Subcutaneous abdominal adipose tissue (tissue), 5 donors: ENCODE results near the gene RNF150.

Experiments
- H3K27ac ChIP-seq: one replicate; pipeline ENCODE4 v1.7.0; 2013; ENCODE audit warnings: low read depth, mild to moderate bottlenecking, inconsistent platforms, low read length, moderate library complexity
- H3K27me3 ChIP-seq, 5 donors: one replicate each; pipeline ENCODE4 v1.7.0; 2013; ENCODE audit warnings: low read length in 5 of 5, inconsistent platforms in 1 of 5; ENCODE audit not compliant: control insufficient read depth in 5 of 5, insufficient read depth in 4 of 5
- H3K36me3 ChIP-seq, 5 donors: one replicate each; pipeline ENCODE4 v1.7.0; 2013; ENCODE audit warnings: low read length in 5 of 5; ENCODE audit not compliant: control insufficient read depth in 5 of 5, insufficient read depth in 5 of 5
- H3K4me1 ChIP-seq, 5 donors: one replicate each; pipeline ENCODE4 v1.7.0; 2013; ENCODE audit warnings: low read length in 5 of 5, mild to moderate bottlenecking in 3 of 5, moderate library complexity in 1 of 5; ENCODE audit not compliant: control insufficient read depth in 5 of 5, insufficient read depth in 5 of 5
- H3K4me3 ChIP-seq, 5 donors: one replicate each; pipeline ENCODE4 v1.7.0; 2013; ENCODE audit warnings: low read length in 5 of 5, low read depth in 1 of 5
- H3K9ac ChIP-seq, 5 donors: one replicate each; pipeline ENCODE4 v1.7.0; 2013; ENCODE audit warnings: low read length in 5 of 5, mild to moderate bottlenecking in 4 of 5, moderate library complexity in 3 of 5
- H3K9me3 ChIP-seq, 5 donors: one replicate each; pipeline ENCODE4 v1.7.0; 2013; ENCODE audit warnings: low read length in 5 of 5; ENCODE audit not compliant: control insufficient read depth in 5 of 5
- donor health status: healthy.
- donor health status: healthy.
- donor health status: healthy.
- donor health status: healthy.
- donor health status: healthy.

RNF150 gene

DNA sequence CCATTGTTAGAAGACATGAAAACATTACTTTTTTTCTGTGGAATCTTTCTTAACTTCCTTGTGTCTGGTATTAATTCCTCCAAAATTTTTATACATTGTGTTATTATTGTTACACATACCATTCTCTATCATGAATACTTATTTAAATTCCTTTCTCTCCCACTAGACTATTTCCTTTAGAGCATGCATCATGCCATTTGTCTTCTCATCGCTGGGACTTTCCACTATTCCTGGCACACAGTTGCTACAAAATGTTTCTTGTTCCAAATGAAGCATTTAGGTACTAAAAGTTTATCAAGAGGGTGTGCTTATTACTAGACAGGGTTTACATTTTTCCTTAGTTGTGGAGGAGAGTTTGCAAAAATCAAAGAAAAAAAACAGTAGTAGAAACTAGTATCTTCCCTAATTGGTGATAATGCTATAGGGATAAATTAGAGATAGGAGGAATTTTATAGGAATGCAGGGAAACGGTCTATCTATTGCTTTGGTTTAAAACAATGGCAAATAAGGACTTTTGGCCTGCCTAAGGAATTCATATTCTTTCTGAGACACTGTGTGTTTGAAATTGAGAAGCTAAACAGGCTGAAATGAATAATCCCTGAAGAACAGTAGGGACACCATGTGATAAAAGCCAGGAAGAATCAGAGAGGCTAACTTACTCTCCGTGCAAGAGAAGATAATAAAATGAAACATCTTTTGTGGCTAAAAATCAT, 189.6 kb downstream of the RNF150 start:
- Histone ChIP-seq H3K4me1 (peaks cover 0 to 30% (median 9%) of the 10 kb centered on the region in 5 donors), H3K36me3 (peaks cover 0 to 3% (median 0%) of the 10 kb centered on the region in 5 donors)

GRCh38 chr4:140940589-140940988, 192.7 kb downstream of the RNF150 start:
- Histone ChIP-seq H3K27me3 (no peaks in the 10 kb centered on the region), H3K9ac (no peak overlapping the region), H3K4me3 (no peak overlapping the region), H3K27ac (no peak overlapping the region), H3K4me1 (peaks cover 0 to 39% (median 12%) of the 10 kb centered on the region in 5 donors), H3K36me3 (no peaks in the 10 kb centered on the region), H3K9me3 (no peaks in the 10 kb centered on the region)

More for the DNA sequence above, 189.6 kb downstream of the RNF150 start:
- H3K4me3 ChIP-seq, result no peak overlapping the region
- no peaks in the 10 kb centered on the region for H3K9me3 ChIP-seq
- H3K9ac ChIP-seq, result peak overlapping the region in 1 of 5 donors; percentile 20
- H3K27ac ChIP-seq, result peak overlapping the region; percentile 31
- H3K27me3 ChIP-seq, result no peaks in the 10 kb centered on the region

GRCh38 chr4:140937866-140938265, 195.4 kb downstream of the RNF150 start:
- Histone ChIP-seq H3K4me1 (peaks cover 1 to 33% (median 8%) of the 10 kb centered on the region in 5 donors), H3K4me3 (no peak overlapping the region), H3K9me3 (no peaks in the 10 kb centered on the region), H3K36me3 (no peaks in the 10 kb centered on the region), H3K27me3 (no peaks in the 10 kb centered on the region), H3K27ac (no peak overlapping the region), H3K9ac (no peak overlapping the region)

DNA sequence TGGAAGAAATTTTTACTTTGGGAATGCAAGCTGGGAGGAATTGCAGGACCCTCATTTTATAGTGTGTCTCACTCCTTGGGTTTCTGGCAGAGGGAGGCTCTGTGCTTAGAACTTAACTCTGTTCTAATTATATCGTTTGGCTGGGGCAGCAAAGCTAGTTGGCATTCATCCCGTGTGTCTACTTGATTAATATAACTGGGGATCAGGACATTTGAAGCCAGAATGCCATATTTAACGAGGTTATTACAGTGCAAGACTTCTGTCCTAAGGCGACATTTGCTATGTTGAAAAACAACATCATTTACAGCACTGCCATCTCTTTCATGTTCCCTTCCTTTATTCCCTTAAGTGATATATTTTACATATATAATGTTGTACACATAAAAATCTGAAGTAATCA, 198.0 kb downstream of the RNF150 start:
- Histone ChIP-seq H3K4me1 (peaks cover 1 to 33% (median 8%) of the 10 kb centered on the region in 5 donors), H3K36me3 (peaks cover 0 to 2% (median 0%) of the 10 kb centered on the region in 5 donors), H3K27me3 (no peaks in the 10 kb centered on the region), H3K9me3 (no peaks in the 10 kb centered on the region), H3K27ac (no peak overlapping the region), H3K9ac (no peak overlapping the region), H3K4me3 (no peak overlapping the region)

DNA sequence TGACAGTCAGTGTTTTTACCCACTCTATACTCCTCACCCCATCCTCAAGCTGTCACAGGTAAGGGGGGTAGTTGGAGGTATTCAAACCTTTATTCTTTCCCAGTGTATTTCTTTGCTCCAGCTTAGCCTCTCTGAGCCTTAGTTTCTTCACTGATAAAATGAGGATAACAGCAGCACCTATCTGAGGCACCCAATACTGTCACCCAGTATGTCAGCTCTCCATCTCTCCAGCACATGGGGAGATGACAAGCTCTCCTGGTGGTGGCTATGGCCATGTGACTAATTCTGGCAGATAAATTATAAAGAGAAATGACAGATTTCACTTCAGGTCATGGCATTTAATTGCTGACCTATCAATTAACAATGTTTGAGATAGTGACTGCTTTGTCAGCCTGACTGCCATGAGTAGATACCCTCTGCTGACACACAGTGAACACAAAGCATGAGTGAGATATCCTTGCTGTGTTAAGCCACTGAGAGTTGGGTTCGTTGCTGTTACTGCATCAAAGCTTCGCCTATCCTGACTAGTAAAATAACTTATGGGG, 200.7 kb downstream of the RNF150 start:
- Histone ChIP-seq H3K9ac (no peak overlapping the region), H3K27me3 (no peaks in the 10 kb centered on the region), H3K4me1 (peaks cover 1 to 29% (median 8%) of the 10 kb centered on the region in 5 donors), H3K36me3 (peaks cover 0 to 2% (median 0%) of the 10 kb centered on the region in 5 donors), H3K4me3 (no peak overlapping the region), H3K9me3 (no peaks in the 10 kb centered on the region), H3K27ac (no peak overlapping the region)

DNA sequence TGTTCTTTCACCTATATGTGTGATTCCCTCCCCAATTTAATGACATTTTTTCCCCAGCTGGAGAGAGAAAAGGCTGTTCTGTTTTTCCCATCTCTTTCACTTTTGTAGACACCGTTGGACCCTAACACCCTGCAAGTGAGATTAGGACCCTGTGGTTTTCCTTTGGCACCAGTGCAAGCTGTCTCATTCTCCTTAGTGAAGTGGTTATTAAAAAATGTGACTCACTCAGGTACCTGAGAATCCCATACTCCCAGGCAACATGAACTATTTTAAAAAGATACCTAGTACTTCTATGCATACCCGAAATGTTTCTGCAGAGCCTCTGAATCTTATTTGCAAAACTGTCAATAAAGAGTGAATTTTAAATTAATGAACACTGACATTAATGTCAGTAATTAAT, 201.4 kb downstream of the RNF150 start:
- H3K9ac ChIP-seq, result no peak overlapping the region
- no peaks in the 10 kb centered on the region for H3K9me3 ChIP-seq
- H3K27ac ChIP-seq, result no peak overlapping the region
- no peak overlapping the region for H3K4me3 ChIP-seq
- no peaks in the 10 kb centered on the region for H3K27me3 ChIP-seq
- H3K4me1 ChIP-seq, result peaks cover 1 to 29% (median 8%) of the 10 kb centered on the region in 5 donors
- peaks cover 0 to 2% (median 0%) of the 10 kb centered on the region in 5 donors for H3K36me3 ChIP-seq

GRCh38 chr4:140930557-140930956, 202.7 kb downstream of the RNF150 start:
- Histone ChIP-seq H3K36me3 (peaks cover 0 to 4% (median 4%) of the 10 kb centered on the region in 5 donors), H3K27me3 (no peaks in the 10 kb centered on the region), H3K4me1 (peaks cover 0 to 21% (median 8%) of the 10 kb centered on the region in 5 donors), H3K9me3 (no peaks in the 10 kb centered on the region), H3K9ac (no peak overlapping the region), H3K27ac (no peak overlapping the region), H3K4me3 (no peak overlapping the region)

GRCh38 chr4:140930011-140930410, 203.3 kb downstream of the RNF150 start:
- no peaks in the 10 kb centered on the region for H3K27me3 ChIP-seq
- H3K9ac ChIP-seq, result no peak overlapping the region
- no peaks in the 10 kb centered on the region for H3K9me3 ChIP-seq
- H3K36me3 ChIP-seq, result peaks cover 0 to 10% (median 6%) of the 10 kb centered on the region in 5 donors
- no peak overlapping the region for H3K27ac ChIP-seq
- no peak overlapping the region for H3K4me3 ChIP-seq
- H3K4me1 ChIP-seq, result peaks cover 0 to 18% (median 3%) of the 10 kb centered on the region in 5 donors

GRCh38 chr4:140928880-140929279, 204.4 kb downstream of the RNF150 start:
- no peaks in the 10 kb centered on the region for H3K9me3 ChIP-seq
- H3K9ac ChIP-seq, result no peak overlapping the region
- no peaks in the 10 kb centered on the region for H3K27me3 ChIP-seq
- H3K4me1 ChIP-seq, result peaks cover 0 to 9% (median 0%) of the 10 kb centered on the region in 5 donors
- H3K36me3 ChIP-seq, result peaks cover 4 to 12% (median 10%) of the 10 kb centered on the region in 5 donors
- no peak overlapping the region for H3K27ac ChIP-seq
- no peak overlapping the region for H3K4me3 ChIP-seq

- peaks cover 4 to 12% (median 10%) of the 10 kb centered on the region in 5 donors for H3K36me3 ChIP-seq
- no peaks in the 10 kb centered on the region for H3K27me3 ChIP-seq
- H3K4me1 ChIP-seq, result peaks cover 0 to 6% (median 0%) of the 10 kb centered on the region in 5 donors
- H3K9me3 ChIP-seq, result no peaks in the 10 kb centered on the region
- H3K9ac ChIP-seq, result no peak overlapping the region
- no peak overlapping the region for H3K4me3 ChIP-seq
- H3K27ac ChIP-seq, result no peak overlapping the region
These were observed 206.6 kb downstream of the RNF150 start for GRCh38 chr4:140926672-140927071.
